KMS-11 (cell line): ENCODE results near the gene SND1.

Experiments used
- H2AFZ ChIP-seq: fragments of 200-600 bp; sonication (generic); 2 replicates; pipeline ENCODE4 v1.6.1; 2016; ENCODE audit warnings: antibody characterized with exemption, mixed run types, low read depth
- H3K27ac ChIP-seq: fragments of 200-600 bp; sonication (generic); 2 replicates; pipeline ENCODE4 v1.6.1; 2016; ENCODE audit warnings: mild to moderate bottlenecking, mixed run types
- H3K27me3 ChIP-seq: fragments of 200-600 bp; sonication (generic); 2 replicates; pipeline ENCODE4 v1.6.1; 2017; ENCODE audit warnings: mild to moderate bottlenecking, low read depth, mixed run types, moderate library complexity; ENCODE audit not compliant: insufficient read depth
- H3K36me3 ChIP-seq: fragments of 200-600 bp; sonication (generic); 2 replicates; pipeline ENCODE4 v1.6.1; 2017; ENCODE audit warnings: mild to moderate bottlenecking, mixed run types; ENCODE audit not compliant: insufficient read depth
- H3K4me1 ChIP-seq: fragments of 200-600 bp; sonication (generic); 2 replicates; pipeline ENCODE4 v1.6.1; 2016; ENCODE audit warnings: mild to moderate bottlenecking, low read depth, mixed run types; ENCODE audit not compliant: poor library complexity, severe bottlenecking
- H3K4me2 ChIP-seq: fragments of 200-600 bp; sonication (generic); 2 replicates; pipeline ENCODE4 v1.7.0; 2016; ENCODE audit warnings: mild to moderate bottlenecking, mixed run types
- H3K4me3 ChIP-seq: fragments of 200-600 bp; sonication (generic); IDR thresholded peaks from 2 replicates; pipeline ENCODE4 v1.6.1; 2017; ENCODE audit warnings: low read depth, low read length, mixed read lengths; ENCODE audit not compliant: insufficient read depth
- H3K79me2 ChIP-seq: fragments of 200-600 bp; sonication (generic); 2 replicates; pipeline ENCODE4 v1.6.1; 2016; ENCODE audit warnings: low read depth, mixed run types; ENCODE audit not compliant: insufficient read depth
- H3K9ac ChIP-seq: fragments of 200-600 bp; sonication (generic); 2 replicates; pipeline ENCODE4 v1.6.1; 2016; ENCODE audit warnings: mild to moderate bottlenecking, mixed run types
- H4K20me1 ChIP-seq: fragments of 200-600 bp; sonication (generic); 2 replicates; pipeline ENCODE4 v1.6.1; 2016; ENCODE audit warnings: mild to moderate bottlenecking, mixed run types; ENCODE audit not compliant: insufficient read depth
- TF ChIP-seq, protein P1 (sequence below): fragments of 200-600 bp; sonication (generic); conservative IDR thresholded peaks from 2 replicates; pipeline ENCODE4 v1.6.1; 2017; ENCODE audit warnings: low read depth, mild to moderate bottlenecking, antibody characterized with exemption, low read length, moderate library complexity, mixed read lengths

Gene SND1

GRCh38 chr7:127675721-127676120 lies 23.7 kb downstream of the SND1 start:
- H3K4me1 ChIP-seq: peaks cover 1% of the 10 kb centered on the region
- no peak overlapping the region for H2AFZ ChIP-seq
- H3K36me3 ChIP-seq: 0 out of 2 replicates have a peak, but pooled peaks cover 4% of the 10 kb centered on the region
- H3K79me2 ChIP-seq: peaks cover 97% of the 10 kb centered on the region
- no peak overlapping the region for H3K4me3 ChIP-seq
- no peak overlapping the region for H3K9ac ChIP-seq
- no peaks in the 10 kb centered on the region for H3K27me3 ChIP-seq
- no peak overlapping the region for H3K27ac ChIP-seq
- TF ChIP-seq, protein P1, sequence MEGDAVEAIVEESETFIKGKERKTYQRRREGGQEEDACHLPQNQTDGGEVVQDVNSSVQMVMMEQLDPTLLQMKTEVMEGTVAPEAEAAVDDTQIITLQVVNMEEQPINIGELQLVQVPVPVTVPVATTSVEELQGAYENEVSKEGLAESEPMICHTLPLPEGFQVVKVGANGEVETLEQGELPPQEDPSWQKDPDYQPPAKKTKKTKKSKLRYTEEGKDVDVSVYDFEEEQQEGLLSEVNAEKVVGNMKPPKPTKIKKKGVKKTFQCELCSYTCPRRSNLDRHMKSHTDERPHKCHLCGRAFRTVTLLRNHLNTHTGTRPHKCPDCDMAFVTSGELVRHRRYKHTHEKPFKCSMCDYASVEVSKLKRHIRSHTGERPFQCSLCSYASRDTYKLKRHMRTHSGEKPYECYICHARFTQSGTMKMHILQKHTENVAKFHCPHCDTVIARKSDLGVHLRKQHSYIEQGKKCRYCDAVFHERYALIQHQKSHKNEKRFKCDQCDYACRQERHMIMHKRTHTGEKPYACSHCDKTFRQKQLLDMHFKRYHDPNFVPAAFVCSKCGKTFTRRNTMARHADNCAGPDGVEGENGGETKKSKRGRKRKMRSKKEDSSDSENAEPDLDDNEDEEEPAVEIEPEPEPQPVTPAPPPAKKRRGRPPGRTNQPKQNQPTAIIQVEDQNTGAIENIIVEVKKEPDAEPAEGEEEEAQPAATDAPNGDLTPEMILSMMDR: no peak
- peaks cover 45% of the 10 kb centered on the region; the same call in 1 of the 2 replicates for H4K20me1 ChIP-seq
- no peak overlapping the region for H3K4me2 ChIP-seq

DNA sequence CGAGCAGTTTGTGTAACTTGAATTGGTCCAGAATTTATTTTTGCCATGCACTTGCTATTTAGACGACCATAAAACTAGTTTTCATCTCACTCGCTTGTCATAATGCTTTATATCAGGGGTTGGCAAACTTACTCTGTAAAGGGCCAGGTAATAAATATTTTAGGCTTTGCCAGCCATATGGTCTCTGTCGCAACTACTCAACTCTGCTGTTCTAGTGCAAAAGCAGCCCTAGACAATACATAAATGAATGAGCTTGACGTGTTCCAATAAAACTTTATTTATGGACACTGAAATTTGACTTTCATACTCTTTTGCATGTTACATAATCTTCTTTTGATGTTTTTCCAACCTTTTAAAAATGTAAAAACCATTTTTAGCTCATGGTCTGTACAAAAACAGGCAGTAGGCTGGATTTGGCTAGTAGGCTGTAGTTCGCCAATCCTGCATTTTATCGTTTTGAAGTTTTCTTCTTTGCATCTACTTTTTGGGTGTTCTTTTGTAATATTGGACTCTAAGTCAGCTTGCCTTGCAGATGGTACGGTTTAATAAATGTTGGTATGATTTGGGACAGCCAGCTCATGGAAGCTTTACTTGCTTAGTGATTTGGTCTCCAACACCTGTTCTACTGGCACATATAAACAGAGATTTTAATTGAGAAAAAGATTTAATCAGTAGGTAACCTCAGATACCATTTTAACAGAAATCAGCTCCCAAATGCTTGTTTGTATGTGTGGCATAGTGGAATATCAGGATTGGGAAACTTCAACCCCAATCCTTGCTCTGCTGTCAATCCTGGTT lies 25.6 kb downstream of the SND1 start:
- Histone ChIP-seq H4K20me1 (peaks cover 39% of the 10 kb centered on the region), H3K27ac (no peak overlapping the region), H3K4me1 (peaks cover 21% of the 10 kb centered on the region), H3K4me2 (no peak overlapping the region), H3K4me3 (no peak overlapping the region), H3K79me2 (peaks cover 97% of the 10 kb centered on the region), H3K9ac (no peak overlapping the region), H2AFZ (no peak overlapping the region), H3K27me3 (no peaks in the 10 kb centered on the region), H3K36me3 (0 out of 2 replicates have a peak, but pooled peaks cover 4% of the 10 kb centered on the region)
- TF ChIP-seq, protein P1: no peak

DNA sequence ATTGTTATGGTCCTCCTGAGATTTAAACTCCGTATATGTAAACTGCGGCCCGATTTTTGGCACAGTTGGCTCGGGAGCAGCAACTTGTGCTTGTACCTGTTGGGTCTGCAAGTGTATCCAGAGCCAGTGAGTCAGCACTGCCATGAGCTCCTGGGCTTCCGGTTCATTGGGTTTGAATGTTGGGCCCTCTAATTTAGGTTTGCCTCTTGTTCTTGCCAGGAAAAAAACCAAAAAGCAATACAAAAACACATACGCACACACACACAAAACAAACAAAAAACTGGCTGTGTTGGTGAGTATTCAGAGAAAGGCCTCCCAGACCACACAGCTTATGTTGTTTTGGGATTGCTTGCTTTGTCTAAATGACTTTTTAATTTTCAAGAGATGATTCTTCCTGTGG lies 26.3 kb downstream of the SND1 start:
- Histone ChIP-seq H4K20me1 (peaks cover 43% of the 10 kb centered on the region), H3K36me3 (0 out of 2 replicates have a peak, but pooled peaks cover 4% of the 10 kb centered on the region), H3K27me3 (no peaks in the 10 kb centered on the region), H3K27ac (no peak overlapping the region), H3K4me2 (no peak overlapping the region), H3K4me1 (peaks cover 28% of the 10 kb centered on the region), H3K79me2 (peaks cover 100% of the 10 kb centered on the region), H2AFZ (no peak overlapping the region), H3K4me3 (no peak overlapping the region), H3K9ac (no peak overlapping the region)
- TF ChIP-seq, protein P1: no peak

DNA sequence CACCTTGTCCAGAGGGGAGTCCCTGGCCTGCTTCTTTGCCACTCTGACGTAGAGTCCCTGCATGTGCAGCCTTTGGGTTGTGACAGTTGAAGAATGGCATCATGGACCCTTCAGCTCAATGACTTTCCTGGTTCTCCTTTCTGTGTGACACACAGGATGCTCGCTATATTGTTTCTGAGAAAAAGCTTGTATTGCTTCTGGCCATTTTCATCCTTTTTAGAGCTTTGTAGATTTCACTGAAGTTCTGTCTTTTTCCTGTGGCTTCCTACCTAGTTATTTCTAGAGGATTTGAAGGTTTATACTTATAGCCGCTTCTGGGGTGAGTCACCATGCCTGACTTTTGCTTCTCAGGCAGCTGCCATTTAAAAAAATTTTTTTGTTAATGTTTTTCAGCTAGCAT lies 27.0 kb downstream of the SND1 start:
- Histone ChIP-seq H3K27me3 (no peaks in the 10 kb centered on the region), H3K27ac (no peak overlapping the region), H3K9ac (no peak overlapping the region), H3K4me1 (peaks cover 32% of the 10 kb centered on the region), H2AFZ (no peak overlapping the region), H3K4me3 (no peak overlapping the region), H3K36me3 (0 out of 2 replicates have a peak, but pooled peaks cover 4% of the 10 kb centered on the region), H4K20me1 (peaks cover 46% of the 10 kb centered on the region), H3K79me2 (peaks cover 100% of the 10 kb centered on the region), H3K4me2 (no peak overlapping the region)
- TF ChIP-seq, protein P1: no peak
